NB4 (cell line): ENCODE data around the gene MEX3A.

ENCODE experiments used
- MYC ChIP-seq: IDR thresholded peaks from 2 replicates; pipeline ENCODE4 v1.6.1; 2011; ENCODE audit warnings: low read depth, low read length
- POLR2A ChIP-seq: IDR thresholded peaks from 2 replicates; pipeline ENCODE4 v1.6.1; 2011; ENCODE audit warnings: mild to moderate bottlenecking; ENCODE audit not compliant: insufficient read length; ENCODE audit errors: extremely low read depth
- TF ChIP-seq, protein P1 (sequence below): IDR thresholded peaks from one replicate; pipeline ENCODE4 v1.5.1; 2012; ENCODE audit warnings: low read depth, low read length
- TF ChIP-seq, protein P2 (sequence below): IDR thresholded peaks from 2 replicates; pipeline ENCODE4 v1.6.1; 2011; ENCODE audit warnings: low read depth, low read length

DNA sequence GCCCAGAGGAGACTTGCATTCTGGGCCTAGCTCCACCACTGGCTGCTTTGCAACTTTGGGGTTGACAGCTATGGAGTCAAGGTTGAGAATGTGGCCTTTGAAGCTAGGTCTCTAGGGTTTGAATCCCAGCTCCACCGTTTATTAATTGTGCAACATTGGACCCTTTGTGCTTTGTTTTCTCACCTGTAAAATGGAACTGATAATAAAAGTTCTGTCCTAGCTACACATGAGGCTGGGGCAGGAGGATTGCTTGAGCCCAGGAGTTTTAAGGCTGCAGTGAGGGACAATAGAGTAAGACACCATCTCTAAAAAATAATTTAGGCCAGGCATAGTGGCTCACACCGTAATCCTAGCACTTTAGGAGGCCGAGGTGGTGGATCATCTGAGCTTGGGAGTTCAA is 17.0 kb upstream of the MEX3A start:
- TF ChIP-seq, protein P1, sequence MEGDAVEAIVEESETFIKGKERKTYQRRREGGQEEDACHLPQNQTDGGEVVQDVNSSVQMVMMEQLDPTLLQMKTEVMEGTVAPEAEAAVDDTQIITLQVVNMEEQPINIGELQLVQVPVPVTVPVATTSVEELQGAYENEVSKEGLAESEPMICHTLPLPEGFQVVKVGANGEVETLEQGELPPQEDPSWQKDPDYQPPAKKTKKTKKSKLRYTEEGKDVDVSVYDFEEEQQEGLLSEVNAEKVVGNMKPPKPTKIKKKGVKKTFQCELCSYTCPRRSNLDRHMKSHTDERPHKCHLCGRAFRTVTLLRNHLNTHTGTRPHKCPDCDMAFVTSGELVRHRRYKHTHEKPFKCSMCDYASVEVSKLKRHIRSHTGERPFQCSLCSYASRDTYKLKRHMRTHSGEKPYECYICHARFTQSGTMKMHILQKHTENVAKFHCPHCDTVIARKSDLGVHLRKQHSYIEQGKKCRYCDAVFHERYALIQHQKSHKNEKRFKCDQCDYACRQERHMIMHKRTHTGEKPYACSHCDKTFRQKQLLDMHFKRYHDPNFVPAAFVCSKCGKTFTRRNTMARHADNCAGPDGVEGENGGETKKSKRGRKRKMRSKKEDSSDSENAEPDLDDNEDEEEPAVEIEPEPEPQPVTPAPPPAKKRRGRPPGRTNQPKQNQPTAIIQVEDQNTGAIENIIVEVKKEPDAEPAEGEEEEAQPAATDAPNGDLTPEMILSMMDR: no peak
- TF ChIP-seq POLR2A (no peak), MYC (no peak)
- TF ChIP-seq, protein P2, sequence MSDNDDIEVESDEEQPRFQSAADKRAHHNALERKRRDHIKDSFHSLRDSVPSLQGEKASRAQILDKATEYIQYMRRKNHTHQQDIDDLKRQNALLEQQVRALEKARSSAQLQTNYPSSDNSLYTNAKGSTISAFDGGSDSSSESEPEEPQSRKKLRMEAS: no peak
